ENCODE results near the gene MUC4. TPM values are rescaled to one million over a fixed set of nuclear protein-coding genes. Genes with fewer than 3 reads are reported as not detected.
"Not testable (repeated sequence)": the region's sequence is repeated elsewhere in the genome, so short reads cannot be mapped to it uniquely, and the experiment has no call there.

Gene MUC4
- total RNA-seq, 1 experiment from 2014 or later: 0.20 TPM

DNA sequence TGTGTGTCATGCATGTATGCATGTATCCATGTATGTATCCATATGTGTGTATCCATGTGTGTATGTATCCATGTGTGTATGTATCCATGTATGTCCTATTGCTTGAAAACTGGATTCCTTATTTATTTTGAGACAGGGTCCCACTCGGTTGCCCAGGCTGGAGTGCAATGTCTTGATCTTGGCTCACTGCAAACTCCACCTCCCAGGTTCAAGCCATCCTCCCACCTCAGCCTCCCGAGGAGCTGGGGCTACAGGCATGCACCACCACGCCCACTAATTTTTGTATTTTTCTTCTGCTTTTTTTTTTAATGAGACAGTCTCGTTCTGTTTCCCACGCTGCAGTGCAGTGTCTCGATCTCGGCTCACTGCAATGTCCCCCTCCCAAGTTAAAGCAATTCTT is 56.8 kb downstream of the MUC4 start:
- DNase-seq (ENCODE audit: low read depth): no peak
- in situ Hi-C loops (cut with HindIII; ENCODE audit: low pct_unique_long_range_greater_than_20kb, low sequenced_read_pairs): no loop called here

DNA sequence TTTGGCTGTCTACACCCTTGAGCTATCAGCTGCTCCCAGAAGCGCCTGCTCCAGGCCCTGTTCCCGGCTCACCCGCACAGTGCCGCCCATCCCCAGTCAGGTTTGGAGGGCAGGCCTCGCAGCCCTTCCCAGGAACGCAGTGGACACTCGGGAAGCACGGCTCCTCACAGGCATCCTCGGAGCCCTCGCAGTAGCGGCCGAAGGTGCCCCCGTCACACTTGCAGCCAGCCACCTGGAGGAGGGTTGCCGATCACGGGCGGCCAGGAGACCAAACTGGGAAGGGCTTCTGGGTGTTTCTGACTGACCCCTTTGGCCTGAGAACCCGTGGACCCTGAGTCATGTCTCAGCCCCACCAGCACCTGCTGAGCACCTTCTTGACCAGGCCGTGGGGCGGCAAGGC is 57.6 kb downstream of the MUC4 start:
- in situ Hi-C loops (cut with HindIII; ENCODE audit: low pct_unique_long_range_greater_than_20kb, low sequenced_read_pairs): no loop called here
- no peak for DNase-seq (ENCODE audit: low read depth)

DNA sequence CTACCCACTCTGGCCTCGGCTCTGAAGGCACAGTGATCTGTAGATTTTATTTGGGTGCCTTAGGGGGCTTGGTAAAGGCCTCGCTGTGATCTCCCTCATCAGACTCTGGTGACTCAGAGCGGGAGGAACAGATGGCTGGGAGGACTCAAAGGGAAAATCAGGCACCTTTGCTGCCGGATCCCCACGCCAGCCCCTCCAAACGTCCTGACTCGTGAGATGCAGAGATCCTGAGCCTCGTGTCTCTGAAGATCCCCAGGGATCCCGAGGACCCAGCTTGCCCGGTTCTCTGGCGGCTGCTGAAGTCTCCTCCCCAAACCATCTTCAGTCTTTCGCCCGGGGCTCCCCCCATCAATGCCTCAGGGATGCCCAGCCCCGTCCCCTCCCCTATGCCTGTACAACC is 58.1 kb downstream of the MUC4 start:
- in situ Hi-C loops (cut with HindIII; ENCODE audit: low pct_unique_long_range_greater_than_20kb, low sequenced_read_pairs): no loop called here
- DNase-seq (ENCODE audit: low read depth): no peak

DNA sequence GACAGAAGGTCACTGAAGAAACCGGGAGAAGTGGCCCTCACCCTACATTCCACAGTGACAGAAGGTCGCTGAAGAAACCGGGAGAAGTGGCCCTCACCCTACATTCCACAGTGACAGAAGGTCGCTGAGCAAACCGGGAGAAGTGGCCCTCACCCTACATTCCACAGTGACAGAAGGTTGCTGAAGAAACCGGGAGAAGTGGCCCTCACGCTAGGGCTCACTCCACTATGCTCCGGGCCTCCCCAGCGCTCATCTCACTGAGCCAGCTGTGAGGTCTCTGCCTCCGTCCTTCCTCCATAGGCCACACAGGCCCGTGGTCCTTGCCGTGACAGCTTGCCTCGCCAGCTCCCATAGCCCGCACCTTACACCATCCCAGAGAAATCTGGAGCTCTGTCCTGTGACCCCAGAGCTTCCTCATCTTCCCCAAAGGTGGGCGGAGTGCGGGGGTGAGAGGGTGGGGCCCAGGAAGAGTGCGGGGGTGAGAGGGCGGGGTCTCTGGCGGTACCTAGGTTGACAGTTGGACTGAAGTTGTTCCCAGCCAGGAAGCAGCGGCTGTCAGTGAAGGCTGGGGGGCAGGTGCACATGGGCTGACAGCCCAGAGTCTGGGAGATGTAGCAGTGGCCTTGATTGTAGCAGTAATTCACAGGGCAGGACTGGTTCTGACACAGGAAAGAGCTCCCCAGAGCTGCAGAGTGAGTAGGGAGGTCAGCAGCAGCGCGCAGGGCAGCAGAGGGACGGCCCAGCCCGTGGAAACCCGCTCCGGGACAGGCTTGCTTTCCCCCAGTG is 59.0 kb downstream of the MUC4 start:
- no peak for DNase-seq (ENCODE audit: low read depth)

GRCh38 chr3:195752066-195752465 is 59.7 kb downstream of the MUC4 start:
- in situ Hi-C loops (cut with HindIII; ENCODE audit: low pct_unique_long_range_greater_than_20kb, low sequenced_read_pairs): no loop called here
- DNase-seq (ENCODE audit: low read depth): no peak

More for the DNA sequence above, 59.0 kb downstream of the MUC4 start:
- in situ Hi-C loops (cut with HindIII; ENCODE audit: low pct_unique_long_range_greater_than_20kb, low sequenced_read_pairs): no loop called here

- in situ Hi-C loops (cut with HindIII; ENCODE audit: low pct_unique_long_range_greater_than_20kb, low sequenced_read_pairs): no loop called here
These were observed 60.2 kb downstream of the MUC4 start for GRCh38 chr3:195751560-195751959.

GRCh38 chr3:195750797-195751520 is 60.8 kb downstream of the MUC4 start:
- DNase-seq (ENCODE audit: low read depth): no peak
- in situ Hi-C loops (cut with HindIII; ENCODE audit: low pct_unique_long_range_greater_than_20kb, low sequenced_read_pairs): no loop called here

More at GRCh38 chr3:195751560-195751959, 60.2 kb downstream of the MUC4 start:
- DNase-seq (ENCODE audit: low read depth): no peak

GRCh38 chr3:195749101-195749500 is 62.6 kb downstream of the MUC4 start:
- in situ Hi-C loops (cut with HindIII; ENCODE audit: low pct_unique_long_range_greater_than_20kb, low sequenced_read_pairs); DNase-seq (ENCODE audit: low read depth): not testable (repeated sequence)

GRCh38 chr3:195748661-195749060 is 63.1 kb downstream of the MUC4 start:
- in situ Hi-C loops (cut with HindIII; ENCODE audit: low pct_unique_long_range_greater_than_20kb, low sequenced_read_pairs): no loop called here
- no peak for DNase-seq (ENCODE audit: low read depth)

DNA sequence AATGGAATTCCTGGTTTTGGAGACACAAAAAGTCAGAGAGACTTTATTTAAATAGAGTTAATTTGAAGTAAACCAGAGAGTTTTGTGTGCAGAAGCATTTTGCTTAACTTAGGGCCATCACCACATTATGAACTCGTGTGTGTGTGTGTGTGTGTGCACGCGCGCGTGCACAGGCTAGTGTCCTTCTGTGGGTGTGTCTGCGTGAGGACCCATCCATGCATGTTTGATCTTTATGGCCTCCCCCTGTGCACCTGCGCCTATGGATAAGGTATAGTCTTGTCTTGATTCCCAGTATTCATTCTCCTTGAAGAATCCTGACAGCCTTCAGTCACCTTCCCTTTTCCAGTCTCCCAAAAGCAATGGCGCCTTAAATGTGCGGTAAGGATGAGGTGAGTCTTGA is 65.0 kb downstream of the MUC4 start:
- DNase-seq (ENCODE audit: low read depth): no peak
- in situ Hi-C loops (cut with HindIII; ENCODE audit: low pct_unique_long_range_greater_than_20kb, low sequenced_read_pairs): no loop called here

- in situ Hi-C loops (cut with HindIII; ENCODE audit: low pct_unique_long_range_greater_than_20kb, low sequenced_read_pairs): no loop called here
- no peak for DNase-seq (ENCODE audit: low read depth)
These were observed 65.4 kb downstream of the MUC4 start for GRCh38 chr3:195746346-195746745.

GRCh38 chr3:195744437-195744836 is 67.3 kb downstream of the MUC4 start:
- in situ Hi-C loops (cut with HindIII; ENCODE audit: low pct_unique_long_range_greater_than_20kb, low sequenced_read_pairs): no loop called here

GRCh38 chr3:195739561-195740111 is 72.1 kb downstream of the MUC4 start:
- no peak for DNase-seq (ENCODE audit: low read depth)
- in situ Hi-C loops (cut with HindIII; ENCODE audit: low pct_unique_long_range_greater_than_20kb, low sequenced_read_pairs): no loop called here

More at GRCh38 chr3:195744437-195744836, 67.3 kb downstream of the MUC4 start:
- no peak for DNase-seq (ENCODE audit: low read depth)

- in situ Hi-C loops (cut with HindIII; ENCODE audit: low pct_unique_long_range_greater_than_20kb, low sequenced_read_pairs): no loop called here
- DNase-seq (ENCODE audit: low read depth): no peak
These were observed 73.3 kb downstream of the MUC4 start for GRCh38 chr3:195738274-195739044.

DNA sequence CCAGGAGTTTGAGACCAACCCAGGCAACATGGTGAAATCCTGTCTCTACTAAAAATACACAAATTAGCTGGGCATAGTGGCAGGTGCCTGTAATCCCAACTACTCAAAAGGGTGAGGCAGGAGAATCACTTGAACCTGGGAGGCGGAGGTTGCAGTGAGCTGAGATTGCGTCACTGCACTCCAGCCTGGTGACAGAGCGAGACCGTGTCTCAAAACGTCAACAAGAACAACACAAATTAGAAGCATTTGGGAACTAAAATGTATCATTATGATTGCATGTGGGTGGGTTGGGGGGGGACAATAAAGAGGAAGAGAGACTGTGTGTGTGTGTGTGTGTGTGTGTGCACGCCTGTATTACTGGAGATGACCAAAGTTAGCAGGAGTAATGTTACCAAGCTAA is 73.9 kb downstream of the MUC4 start:
- DNase-seq (ENCODE audit: low read depth); in situ Hi-C loops (cut with HindIII; ENCODE audit: low pct_unique_long_range_greater_than_20kb, low sequenced_read_pairs): not testable (repeated sequence)

- in situ Hi-C loops (cut with HindIII; ENCODE audit: low pct_unique_long_range_greater_than_20kb, low sequenced_read_pairs): no loop called here
These were observed 74.8 kb downstream of the MUC4 start for GRCh38 chr3:195736866-195737490.

DNA sequence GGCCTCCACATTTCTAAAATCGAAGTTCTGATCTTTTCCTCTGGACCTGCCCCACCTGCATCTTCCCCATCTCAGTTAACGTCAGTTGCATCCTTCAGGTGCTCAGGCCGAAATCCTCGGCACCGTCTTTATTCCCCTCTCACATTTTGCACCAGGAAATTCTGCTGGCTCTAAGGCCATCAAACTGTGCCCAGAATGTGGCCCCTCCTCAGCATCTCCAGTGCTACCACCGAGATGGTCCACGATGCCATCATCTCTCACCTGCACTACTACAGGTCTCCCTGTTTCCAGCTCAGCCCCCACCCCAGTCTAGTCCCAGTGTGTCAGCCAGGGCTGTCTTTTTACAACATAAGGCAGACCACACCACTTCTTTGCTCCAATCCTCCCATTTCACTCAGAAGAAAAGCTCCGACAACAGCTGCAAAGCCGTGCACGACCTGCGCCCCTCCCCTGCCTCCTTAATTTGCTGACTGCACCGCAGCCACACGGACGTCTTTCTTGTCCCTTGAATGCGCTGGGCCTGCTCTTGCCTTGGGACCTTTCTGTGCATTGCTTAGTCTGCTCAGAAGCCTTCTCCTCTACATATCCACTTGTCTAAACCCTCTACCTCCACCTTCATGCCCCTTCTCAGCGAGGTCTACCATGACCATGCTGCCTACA is 76.6 kb downstream of the MUC4 start:
- in situ Hi-C loops (cut with HindIII; ENCODE audit: low pct_unique_long_range_greater_than_20kb, low sequenced_read_pairs): no loop called here
- no peak for DNase-seq (ENCODE audit: low read depth)

More at GRCh38 chr3:195736866-195737490, 74.8 kb downstream of the MUC4 start:
- DNase-seq (ENCODE audit: low read depth): no peak

DNA sequence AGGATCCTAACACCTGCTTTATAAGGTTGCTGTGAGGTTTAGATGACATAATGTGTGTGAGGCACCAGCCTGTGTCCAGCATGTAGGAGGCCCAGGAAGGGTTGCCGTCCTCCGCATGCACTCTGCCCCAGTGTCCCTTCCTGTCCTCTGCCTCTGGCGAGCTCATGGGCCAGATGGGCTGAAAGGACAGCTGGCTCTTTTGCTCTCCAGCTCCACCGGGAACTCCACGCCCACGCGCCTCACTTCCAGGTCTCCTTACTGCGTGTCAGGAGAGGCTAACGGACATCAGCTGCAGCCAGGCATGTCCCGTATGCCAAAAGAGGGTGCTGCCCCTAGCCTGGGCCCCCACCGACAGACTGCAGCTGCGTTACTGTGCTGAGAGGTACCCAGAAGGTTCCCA is 78.8 kb downstream of the MUC4 start:
- no peak for DNase-seq (ENCODE audit: low read depth)
- in situ Hi-C loops (cut with HindIII; ENCODE audit: low pct_unique_long_range_greater_than_20kb, low sequenced_read_pairs): no loop called here

Data from Caki2 (cell line).